NCI-H510A (cell line): ENCODE data around the gene ZNF44.

Experiments used
- DNase-seq: peaks from one replicate; lab custom pipeline; 2025; lab: John Stamatoyannopoulos, UW

ZNF44 gene

GRCh38 chr19:12261554-12261953 is 33.1 kb downstream of the ZNF44 start:
- no peak for DNase-seq

DNA sequence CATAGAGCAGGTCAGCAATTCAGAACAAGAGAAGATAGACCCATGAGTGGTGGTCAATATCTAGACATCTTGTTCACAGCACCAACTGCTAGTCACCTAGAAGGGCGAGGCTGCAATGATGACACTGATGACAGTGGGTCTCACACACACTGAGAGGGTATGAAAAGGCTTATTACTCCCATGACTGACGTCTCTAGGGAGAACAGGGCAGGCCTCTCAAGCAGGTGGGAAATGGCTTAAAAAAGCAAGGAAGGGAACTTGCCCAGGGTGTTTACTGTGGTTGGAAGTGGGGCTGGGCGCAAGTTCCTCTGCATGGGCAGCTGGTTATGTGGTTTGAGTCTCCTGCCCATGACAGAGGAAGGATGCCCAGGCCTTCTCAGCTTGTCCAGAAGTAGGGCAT is 33.8 kb downstream of the ZNF44 start:
- no peak for DNase-seq

- no peak for DNase-seq
These were observed 34.4 kb downstream of the ZNF44 start for GRCh38 chr19:12260236-12260635.

DNA sequence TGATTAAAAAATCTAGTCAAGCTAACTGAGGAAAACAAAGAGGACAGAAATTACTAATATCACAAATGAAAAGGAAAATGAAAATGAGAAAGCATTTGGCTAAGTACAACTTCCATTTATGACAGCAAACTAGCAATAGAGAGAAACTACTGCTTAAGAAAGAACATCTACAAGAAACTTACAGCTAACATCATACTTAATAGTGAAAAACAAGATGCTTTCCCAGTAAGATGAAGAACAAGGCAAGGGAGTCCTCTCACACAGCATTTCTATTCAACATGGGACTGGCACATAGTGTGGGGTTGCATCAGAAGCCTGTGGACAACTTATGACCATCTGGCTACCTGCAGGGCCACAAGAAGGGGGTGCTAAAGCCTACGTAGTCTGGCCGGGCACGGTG is 39.3 kb downstream of the ZNF44 start:
- DNase-seq, result no peak

GRCh38 chr19:12247644-12248222 is 47.0 kb downstream of the ZNF44 start:
- no peak for DNase-seq

DNA sequence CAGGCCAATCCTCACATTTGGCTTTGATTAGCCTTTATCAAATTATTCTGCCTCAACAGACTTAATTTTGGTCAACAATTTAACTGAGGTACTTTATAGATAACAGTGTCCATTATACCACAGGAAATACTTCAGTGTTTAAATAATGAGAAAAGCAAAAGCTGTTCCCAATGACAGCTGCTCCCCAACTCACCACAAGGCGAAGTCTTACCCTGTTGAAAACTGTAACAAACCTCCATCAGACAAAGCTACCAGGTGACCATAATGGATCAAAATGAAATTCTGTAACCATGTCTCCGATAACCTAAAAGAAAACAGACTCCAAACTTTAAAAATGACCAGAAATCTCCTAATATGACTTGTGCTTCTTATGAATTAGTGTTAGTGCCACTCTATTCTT is 50.3 kb downstream of the ZNF44 start:
- DNase-seq, result no peak

GRCh38 chr19:12237143-12237839 is 57.4 kb downstream of the ZNF44 start:
- no peak for DNase-seq

DNA sequence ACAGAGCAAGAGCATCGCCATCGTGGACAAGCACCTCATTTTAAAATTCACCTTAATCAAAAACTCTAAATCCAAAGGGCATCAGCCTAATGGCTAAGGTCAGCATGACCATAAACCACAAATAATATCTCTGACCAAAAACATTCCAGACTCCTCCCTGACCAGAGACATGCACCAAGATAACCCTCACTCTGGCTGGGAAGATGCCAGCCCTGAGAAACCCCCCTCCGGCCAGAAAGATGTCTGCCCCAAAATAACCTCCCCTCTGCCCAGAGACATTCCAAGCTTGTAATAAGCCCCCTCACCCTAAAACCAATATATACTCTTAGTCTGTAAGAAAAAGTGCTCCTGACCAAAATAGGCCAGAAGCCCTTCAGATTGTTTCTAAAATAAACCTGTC is 61.7 kb downstream of the ZNF44 start:
- no peak for DNase-seq

GRCh38 chr19:12230751-12231733 is 63.6 kb downstream of the ZNF44 start:
- DNase-seq, result no peak

DNA sequence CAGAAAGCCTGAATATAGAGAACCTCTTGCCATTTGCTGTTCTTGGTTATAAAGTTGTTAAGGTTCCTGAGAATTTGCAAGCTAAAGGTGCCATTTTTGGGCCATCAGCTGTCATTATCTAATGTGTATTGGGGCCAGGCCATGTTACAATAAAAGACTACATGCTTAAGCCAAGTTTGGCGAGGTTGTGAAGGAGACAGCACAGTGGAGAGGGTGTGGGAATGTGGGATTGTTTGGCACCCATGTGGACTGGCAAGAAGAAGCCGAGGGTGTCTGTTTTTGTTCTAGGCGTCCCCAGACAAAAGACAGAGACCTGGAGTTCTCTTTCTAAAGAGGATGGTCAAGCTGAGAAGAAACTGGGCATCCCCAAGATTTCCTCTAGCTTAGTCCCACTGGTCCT is 64.7 kb downstream of the ZNF44 start:
- DNase-seq, result no peak

- no peak for DNase-seq
These were observed 70.0 kb downstream of the ZNF44 start for GRCh38 chr19:12224676-12225075.

- DNase-seq, result no peak
These were observed 71.6 kb downstream of the ZNF44 start for GRCh38 chr19:12222980-12223630.
